Immature natural killer cell (primary cell): ENCODE results near the gene HOXB2. TPM values are rescaled to one million over a fixed set of nuclear protein-coding genes. Genes with fewer than 3 reads are reported as not detected.

ENCODE experiments used
- DNase-seq, 3 donors: peaks; one replicate each; pipeline ENCODE4 v3.0.0; 2022; ENCODE audit warnings: mixed read lengths in 1 of 3
- H3K27ac Mint-ChIP-seq, 6 donors: one replicate each; pipeline ENCODE4 v1.8.0; 2020; ENCODE audit warnings: mixed read lengths in 6 of 6, mild to moderate bottlenecking in 5 of 6, inconsistent platforms in 4 of 6, moderate library complexity in 3 of 6
- H3K27me3 Mint-ChIP-seq, 3 donors: one replicate each; pipeline ENCODE4 v1.8.0; 2020 to 2021; ENCODE audit warnings: low read depth in 3 of 3, mild to moderate bottlenecking in 3 of 3, mixed read lengths in 3 of 3, moderate library complexity in 3 of 3, inconsistent platforms in 1 of 3
- H3K36me3 Mint-ChIP-seq, 3 donors: one replicate each; pipeline ENCODE4 v1.8.0; 2020; ENCODE audit warnings: mixed read lengths in 3 of 3, inconsistent platforms in 2 of 3, mild to moderate bottlenecking in 2 of 3
- H3K4me1 Mint-ChIP-seq, 2 donors: one replicate each; pipeline ENCODE4 v1.8.0; 2020; ENCODE audit warnings: inconsistent platforms in 2 of 2, mild to moderate bottlenecking in 2 of 2, mixed read lengths in 2 of 2, moderate library complexity in 1 of 2
- H3K4me3 Mint-ChIP-seq, 5 donors: one replicate each; pipeline ENCODE4 v1.8.0; 2020; ENCODE audit warnings: mild to moderate bottlenecking in 5 of 5, mixed read lengths in 5 of 5, inconsistent platforms in 3 of 5, moderate library complexity in 3 of 5
- H3K9me3 Mint-ChIP-seq, 6 donors: one replicate each; pipeline ENCODE4 v1.8.0; 2020; ENCODE audit warnings: mild to moderate bottlenecking in 6 of 6, mixed read lengths in 6 of 6, inconsistent platforms in 4 of 6, moderate library complexity in 3 of 6
- polyA plus RNA-seq, 3 donors: library from polyadenylated mRNA; unstranded; fragments of 300-500 nt; fragmentation: Illumina TruSeq; gene quantifications; one replicate each; pipeline ENCODE4 v1.2.3, GENCODE V29; 2021

The HOXB2 gene
- polyA plus RNA-seq, 3 donors from 2014 or later: 15.9 to 32.6 (median 18.3) TPM

DNA sequence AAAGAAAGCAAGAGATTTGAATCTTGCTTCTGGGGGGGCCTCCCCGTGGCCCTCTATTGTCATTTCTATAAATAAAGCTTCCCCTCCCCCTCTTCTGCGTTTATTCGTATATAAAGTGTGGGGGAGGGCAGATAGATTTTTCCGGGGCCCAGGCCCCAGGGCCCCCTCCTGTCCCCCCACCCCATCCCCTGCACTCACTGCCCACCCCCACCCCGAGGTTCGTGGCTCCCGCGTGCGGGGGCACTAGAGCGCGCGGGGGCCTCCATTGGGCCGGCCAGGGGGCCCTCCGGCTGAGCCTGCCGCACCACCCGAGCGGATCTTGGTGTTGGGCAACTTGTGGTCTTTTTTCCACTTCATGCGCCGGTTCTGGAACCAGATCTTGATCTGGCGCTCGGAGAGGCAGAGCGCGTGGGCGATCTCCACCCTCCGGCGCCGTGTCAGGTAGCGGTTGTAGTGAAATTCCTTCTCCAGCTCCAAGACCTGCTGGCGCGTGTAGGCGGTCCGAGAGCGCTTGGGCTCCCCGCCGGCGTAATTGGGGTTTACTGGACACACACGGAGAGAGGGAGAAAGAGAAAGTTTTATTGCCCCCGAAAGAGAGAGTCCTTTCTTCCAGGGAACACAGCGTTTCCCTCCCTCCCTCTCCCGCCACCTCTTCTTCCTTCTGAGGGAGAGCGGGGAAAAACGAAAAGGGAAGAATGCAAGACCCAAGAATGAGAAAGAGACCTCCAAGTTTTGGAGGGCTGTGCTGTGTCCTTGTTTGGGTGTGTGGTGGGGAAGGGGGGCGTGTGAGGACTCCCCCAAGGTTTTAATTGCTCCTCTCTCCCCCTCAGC, 31.8 kb upstream of the HOXB2 start:
- peaks cover 14 to 24% (median 19%) of the 10 kb centered on the region in 3 donors for H3K27me3 Mint-ChIP-seq
- no peak for DNase-seq
- H3K4me3 Mint-ChIP-seq: peak overlapping the region; percentile 83 to 90 (median 87)
- no peaks in the 10 kb centered on the region for H3K9me3 Mint-ChIP-seq
- H3K36me3 Mint-ChIP-seq: peaks cover 0 to 7% (median 3%) of the 10 kb centered on the region in 3 donors
- peaks cover 53 to 82% of the 10 kb centered on the region in 2 donors for H3K4me1 Mint-ChIP-seq
- peak overlapping the region in 2 of 6 donors; percentile 59 to 72 for H3K27ac Mint-ChIP-seq

- Mint-ChIP-seq H3K4me1 (peaks cover 50 to 74% of the 10 kb centered on the region in 2 donors), H3K27me3 (peaks cover 11 to 19% (median 16%) of the 10 kb centered on the region in 3 donors), H3K9me3 (no peaks in the 10 kb centered on the region), H3K4me3 (peak overlapping the region; percentile 61 to 71 (median 66)), H3K36me3 (peaks cover 0 to 9% (median 7%) of the 10 kb centered on the region in 3 donors), H3K27ac (peak overlapping the region in 4 of 6 donors; percentile 24 to 63 (median 36))
- no peak for DNase-seq
Observed at GRCh38 chr17:48575673-48576478, 31.0 kb upstream of the HOXB2 start.

- H3K36me3 Mint-ChIP-seq: peaks cover 0 to 7% (median 7%) of the 10 kb centered on the region in 3 donors
- H3K27me3 Mint-ChIP-seq: peaks cover 11 to 14% (median 13%) of the 10 kb centered on the region in 3 donors
- H3K4me1 Mint-ChIP-seq: peaks cover 50 to 73% of the 10 kb centered on the region in 2 donors
- peak overlapping the region in 1 of 5 donors; percentile 33 for H3K4me3 Mint-ChIP-seq
- DNase-seq: no peak
- H3K27ac Mint-ChIP-seq: peak overlapping the region in 2 of 6 donors; percentile 7 to 31
- no peaks in the 10 kb centered on the region for H3K9me3 Mint-ChIP-seq
Observed at GRCh38 chr17:48575066-48575582, 30.2 kb upstream of the HOXB2 start.

DNA sequence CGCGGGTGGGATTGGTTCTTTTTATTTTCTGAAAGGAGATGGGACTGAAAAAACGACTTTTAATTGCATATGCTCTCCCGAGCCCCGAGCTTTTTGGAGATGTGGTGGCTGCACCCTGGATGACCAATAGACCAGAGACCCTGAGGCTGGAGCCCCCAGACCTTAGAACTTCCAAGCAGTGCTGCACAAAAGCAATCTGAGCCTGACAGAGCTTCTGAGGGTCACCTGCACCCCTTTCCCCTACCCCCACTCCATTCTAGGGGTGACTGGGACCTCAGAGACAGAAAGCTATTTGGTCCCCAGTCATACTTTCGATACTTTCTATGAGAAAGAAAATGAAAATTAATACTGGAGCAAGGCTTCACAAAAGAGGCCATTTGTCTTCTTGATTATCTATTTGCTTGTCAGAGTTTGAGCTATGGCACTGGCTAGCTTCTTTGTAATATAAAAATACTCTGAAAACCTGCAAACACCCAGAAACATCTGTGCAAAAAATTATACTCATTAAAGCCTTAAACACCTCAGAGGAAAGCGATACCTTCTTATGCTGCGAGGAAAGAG, 29.7 kb upstream of the HOXB2 start:
- peaks cover 8 to 11% (median 9%) of the 10 kb centered on the region in 3 donors for H3K27me3 Mint-ChIP-seq
- H3K4me3 Mint-ChIP-seq: peak overlapping the region in 1 of 5 donors; percentile 45
- H3K9me3 Mint-ChIP-seq: no peaks in the 10 kb centered on the region
- DNase-seq: no peak
- H3K4me1 Mint-ChIP-seq: peaks cover 48 to 68% of the 10 kb centered on the region in 2 donors
- peak overlapping the region in 1 of 6 donors; percentile 7 for H3K27ac Mint-ChIP-seq
- H3K36me3 Mint-ChIP-seq: peaks cover 0 to 10% (median 7%) of the 10 kb centered on the region in 3 donors

DNA sequence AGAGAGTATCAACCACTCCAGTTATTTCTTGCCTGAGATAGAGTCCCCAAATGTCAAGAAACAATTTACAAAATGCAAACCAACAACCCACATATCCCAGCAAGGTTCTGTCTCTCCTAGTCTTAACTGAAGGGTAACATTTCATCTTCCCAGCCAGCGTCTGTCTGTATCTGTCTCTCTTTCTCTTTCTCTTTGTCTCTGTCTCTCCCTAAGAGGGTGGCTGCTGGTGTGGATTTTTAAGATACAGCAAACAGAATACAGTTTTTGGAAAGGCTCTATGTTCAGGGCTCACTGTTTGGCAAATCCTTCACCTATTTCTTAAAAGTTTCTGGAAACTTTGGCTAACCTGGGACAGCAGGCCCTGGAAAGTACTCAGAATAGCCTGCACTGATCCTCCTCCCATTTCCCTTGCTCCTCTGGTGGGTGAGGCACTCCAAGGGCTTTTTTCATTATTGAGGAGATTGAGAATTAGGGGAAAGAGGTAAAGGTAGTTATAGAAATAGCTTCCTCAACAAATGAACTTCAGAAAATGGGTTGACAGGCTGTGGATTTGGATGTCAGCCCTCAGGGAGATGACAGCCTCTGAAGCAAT, 27.0 kb upstream of the HOXB2 start:
- peaks cover 0 to 4% (median 0%) of the 10 kb centered on the region in 3 donors for H3K27me3 Mint-ChIP-seq
- peaks cover 26 to 42% of the 10 kb centered on the region in 2 donors for H3K4me1 Mint-ChIP-seq
- no peak for DNase-seq
- no peaks in the 10 kb centered on the region for H3K9me3 Mint-ChIP-seq
- peaks cover 0 to 17% (median 7%) of the 10 kb centered on the region in 3 donors for H3K36me3 Mint-ChIP-seq
- H3K4me3 Mint-ChIP-seq: no peak overlapping the region
- peak overlapping the region in 2 of 6 donors; percentile 18 to 52 for H3K27ac Mint-ChIP-seq

DNA sequence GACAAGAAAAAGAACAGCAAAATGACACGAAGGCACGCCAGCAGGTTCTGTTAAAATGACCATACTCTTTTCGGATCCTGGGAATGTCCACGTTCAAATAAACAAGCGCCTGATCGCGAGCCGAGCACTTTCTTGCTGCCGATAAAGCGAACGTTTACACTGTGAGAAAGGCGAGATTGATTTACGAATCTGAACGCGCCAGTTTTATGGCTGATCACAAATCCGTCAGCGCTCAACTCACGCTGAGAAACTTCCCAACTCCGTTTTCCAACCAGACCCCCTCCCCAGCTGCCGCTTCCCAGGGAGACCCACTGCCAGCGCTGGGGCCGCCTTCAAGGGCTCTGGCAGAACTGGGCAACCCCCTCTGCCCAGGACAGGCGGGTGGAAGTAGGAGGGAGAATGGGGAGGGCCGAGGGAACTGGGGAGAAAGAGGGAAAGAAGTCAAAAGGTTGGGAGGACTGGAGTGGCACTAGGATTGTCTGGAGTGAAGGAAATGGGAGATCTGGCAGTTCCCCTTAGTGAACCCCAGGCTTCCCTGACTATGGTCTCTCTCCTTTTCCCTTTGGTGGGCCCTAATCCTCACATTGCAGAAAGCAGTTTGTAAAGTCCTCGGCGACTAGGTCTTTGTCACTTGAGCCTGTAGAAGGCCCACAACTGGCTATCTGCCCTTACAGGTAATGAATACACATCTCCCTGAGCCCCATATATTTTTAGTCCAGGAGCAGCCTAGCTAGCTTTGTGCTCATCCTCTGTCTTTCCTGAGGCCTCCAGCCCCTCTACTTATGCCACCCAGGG, 26.3 kb upstream of the HOXB2 start:
- Mint-ChIP-seq H3K9me3 (no peaks in the 10 kb centered on the region), H3K36me3 (peaks cover 0 to 17% (median 7%) of the 10 kb centered on the region in 3 donors), H3K27me3 (peaks cover 0 to 4% (median 0%) of the 10 kb centered on the region in 3 donors), H3K4me1 (peaks cover 23 to 36% of the 10 kb centered on the region in 2 donors), H3K27ac (peak overlapping the region in 2 of 6 donors; percentile 18 to 52), H3K4me3 (no peak overlapping the region)
- DNase-seq: no peak

DNA sequence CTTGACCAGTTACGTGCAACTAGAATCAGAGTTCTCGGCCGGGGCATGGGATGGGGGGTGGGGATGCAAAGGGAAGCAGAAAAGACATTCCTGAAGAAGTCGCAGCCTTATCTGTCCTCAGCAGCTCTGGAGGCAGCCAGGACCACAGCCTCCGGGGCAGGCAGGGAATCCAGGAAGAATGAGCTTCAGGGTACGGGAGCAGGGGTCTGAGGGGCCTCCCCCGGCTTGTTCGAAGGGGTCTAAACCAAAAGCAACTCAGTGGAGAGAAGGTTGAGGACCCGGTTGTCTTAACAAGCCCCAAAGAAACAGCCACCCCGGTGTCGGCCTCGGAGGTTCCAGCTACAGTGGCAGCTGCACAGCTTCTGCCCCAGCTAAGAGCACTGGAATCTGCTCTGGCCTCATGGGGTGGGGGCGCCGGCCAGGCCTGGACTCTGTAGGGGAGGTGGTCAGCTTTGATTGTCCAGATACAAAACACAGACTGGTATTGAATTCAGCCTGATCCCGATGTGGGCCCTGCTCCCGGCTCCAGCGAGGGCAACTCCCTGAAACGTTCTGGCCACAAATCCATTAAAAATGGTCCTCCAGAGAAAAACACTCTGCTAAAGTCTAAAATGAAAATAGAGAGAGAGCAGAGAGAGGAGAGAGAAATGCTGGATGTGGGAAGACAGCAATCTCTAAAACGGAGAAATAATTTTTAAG, 25.6 kb upstream of the HOXB2 start:
- no peaks in the 10 kb centered on the region for H3K9me3 Mint-ChIP-seq
- H3K36me3 Mint-ChIP-seq: peaks cover 0 to 17% (median 7%) of the 10 kb centered on the region in 3 donors
- H3K27ac Mint-ChIP-seq: no peak overlapping the region
- H3K27me3 Mint-ChIP-seq: peaks cover 0 to 3% (median 0%) of the 10 kb centered on the region in 3 donors
- DNase-seq: no peak
- peaks cover 18 to 29% of the 10 kb centered on the region in 2 donors for H3K4me1 Mint-ChIP-seq
- no peak overlapping the region for H3K4me3 Mint-ChIP-seq

- Mint-ChIP-seq H3K4me1 (peaks cover 18 to 22% of the 10 kb centered on the region in 2 donors), H3K27me3 (peaks cover under 1 to 3% (median under 1%) of the 10 kb centered on the region in 3 donors), H3K36me3 (peaks cover 0 to 19% (median 7%) of the 10 kb centered on the region in 3 donors), H3K4me3 (no peak overlapping the region), H3K9me3 (no peaks in the 10 kb centered on the region), H3K27ac (no peak overlapping the region)
- no peak for DNase-seq
Observed at GRCh38 chr17:48569674-48570324, 24.9 kb upstream of the HOXB2 start.

DNA sequence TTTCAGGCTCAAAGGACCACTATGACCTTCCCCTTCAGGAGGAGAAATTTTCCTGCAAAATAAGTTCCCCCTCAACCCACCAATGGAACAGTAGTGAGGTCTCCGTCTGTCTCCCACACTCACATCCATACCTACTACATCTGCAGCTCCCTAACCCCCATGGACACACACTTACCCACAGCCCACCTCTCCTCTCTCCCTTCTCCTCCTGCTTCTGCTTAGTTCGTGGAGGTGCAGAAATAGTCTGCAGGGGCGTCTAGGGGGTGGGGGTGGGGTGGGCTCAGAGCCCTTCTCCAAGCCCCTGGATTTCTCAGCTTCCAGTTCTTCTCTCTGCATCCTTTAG, 24.3 kb upstream of the HOXB2 start:
- no peak for DNase-seq
- Mint-ChIP-seq H3K4me3 (no peak overlapping the region), H3K27ac (no peak overlapping the region), H3K4me1 (peaks cover 14 to 16% of the 10 kb centered on the region in 2 donors), H3K9me3 (no peaks in the 10 kb centered on the region), H3K36me3 (peaks cover 0 to 22% (median 7%) of the 10 kb centered on the region in 3 donors), H3K27me3 (peaks cover 2 to 5% (median 4%) of the 10 kb centered on the region in 3 donors)

GRCh38 chr17:48568499-48569239, 23.8 kb upstream of the HOXB2 start:
- Mint-ChIP-seq H3K4me3 (no peak overlapping the region), H3K27ac (no peak overlapping the region), H3K27me3 (peaks cover 2 to 5% (median 4%) of the 10 kb centered on the region in 3 donors), H3K36me3 (peaks cover 0 to 22% (median 7%) of the 10 kb centered on the region in 3 donors), H3K4me1 (peaks cover 11 to 13% of the 10 kb centered on the region in 2 donors), H3K9me3 (no peaks in the 10 kb centered on the region)
- DNase-seq: no peak
